ENCODE measurements around the gene SLC43A3. TPM values are rescaled to one million over a fixed set of nuclear protein-coding genes. Genes with fewer than 3 reads are reported as not detected.
"Not testable (repeated sequence)": the region's sequence is repeated elsewhere in the genome, so short reads cannot be mapped to it uniquely, and the experiment has no call there.

Gene SLC43A3
- total and polyA plus RNA-seq, 5 donors: 20.7 to 37.0 (median 27.9) TPM

GRCh38 chr11:57403802-57404147 lies 23.1 kb downstream of the SLC43A3 start:
- DNase-seq: no peak

GRCh38 chr11:57403003-57403801 lies 23.7 kb downstream of the SLC43A3 start:
- ATAC-seq; H3K27ac ChIP-seq (ENCODE audit: low read length); intact Hi-C loops (cut with DNase I); H3K4me3 ChIP-seq (ENCODE audit: low read length); DNase-seq; H3K27me3 ChIP-seq (ENCODE audit: control insufficient read depth, insufficient read depth); H3K9me3 ChIP-seq (ENCODE audit: control insufficient read depth, low read length); H3K4me1 ChIP-seq (ENCODE audit: control insufficient read depth, insufficient read depth, low read length): not testable (repeated sequence)
- 76% methylated on average over 6 of the region's 6 CpGs for WGBS

More at GRCh38 chr11:57403802-57404147, 23.1 kb downstream of the SLC43A3 start:
- intact Hi-C loops (cut with DNase I): no loop called here
- H3K4me3 ChIP-seq (ENCODE audit: low read length): no peak overlapping the region
- 88% methylated on average over 2 of the region's 2 CpGs for WGBS
- no peak for ATAC-seq
- H3K4me1 ChIP-seq (ENCODE audit: control insufficient read depth, insufficient read depth, low read length): peaks cover 8% of the 10 kb centered on the region
- H3K27ac ChIP-seq (ENCODE audit: low read length): no peak overlapping the region
- no peaks in the 10 kb centered on the region for H3K9me3 ChIP-seq (ENCODE audit: control insufficient read depth, low read length)
- no peaks in the 10 kb centered on the region for H3K27me3 ChIP-seq (ENCODE audit: control insufficient read depth, insufficient read depth)

DNA sequence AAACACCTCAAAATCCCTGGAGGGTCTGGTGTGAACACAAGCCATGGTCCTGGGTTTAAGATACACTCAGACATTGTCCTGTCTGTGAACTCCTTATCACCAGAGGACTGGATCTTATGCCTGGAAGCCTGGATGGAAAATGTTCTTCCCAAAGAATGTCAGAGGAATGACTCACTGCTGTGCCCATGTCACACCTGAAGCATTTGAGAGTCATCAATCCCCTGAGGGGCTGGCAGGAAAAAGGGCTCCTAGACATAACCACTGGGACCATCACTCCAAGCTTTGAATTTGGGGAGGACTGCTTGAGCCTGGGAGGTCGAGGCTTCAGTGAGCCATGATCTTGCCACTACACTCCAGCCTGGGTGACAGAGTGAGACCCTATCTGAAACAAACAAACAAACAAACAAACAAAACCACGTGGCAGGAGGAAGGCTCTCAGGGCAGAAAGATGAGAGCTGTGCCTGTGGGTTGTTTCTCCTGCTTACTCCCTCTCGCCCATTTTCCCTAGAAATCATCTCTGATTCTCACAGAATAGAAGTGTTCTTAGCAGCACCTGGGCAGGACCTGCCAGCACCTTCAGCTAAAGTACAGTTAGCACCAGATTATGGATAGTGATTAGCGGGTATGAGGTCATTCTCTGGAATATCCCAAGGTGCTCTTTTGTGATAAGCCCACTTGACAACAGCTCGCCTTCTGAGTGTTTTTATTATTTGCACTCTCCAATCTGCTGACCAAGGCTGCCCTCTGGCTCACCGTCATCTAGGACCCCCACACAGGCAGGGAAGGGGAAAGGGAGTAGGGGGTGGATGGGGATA lies 24.5 kb downstream of the SLC43A3 start:
- Histone ChIP-seq H3K27me3 (ENCODE audit: control insufficient read depth, insufficient read depth) (no peaks in the 10 kb centered on the region), H3K4me3 (ENCODE audit: low read length) (no peak overlapping the region), H3K27ac (ENCODE audit: low read length) (no peak overlapping the region), H3K4me1 (ENCODE audit: control insufficient read depth, insufficient read depth, low read length) (peaks cover 8% of the 10 kb centered on the region), H3K9me3 (ENCODE audit: control insufficient read depth, low read length) (no peaks in the 10 kb centered on the region)
- ATAC-seq (no peak), DNase-seq (no peak)
- intact Hi-C loops (cut with DNase I): no loop called here
- WGBS: 52% methylated on average over 6 of the region's 6 CpGs

DNA sequence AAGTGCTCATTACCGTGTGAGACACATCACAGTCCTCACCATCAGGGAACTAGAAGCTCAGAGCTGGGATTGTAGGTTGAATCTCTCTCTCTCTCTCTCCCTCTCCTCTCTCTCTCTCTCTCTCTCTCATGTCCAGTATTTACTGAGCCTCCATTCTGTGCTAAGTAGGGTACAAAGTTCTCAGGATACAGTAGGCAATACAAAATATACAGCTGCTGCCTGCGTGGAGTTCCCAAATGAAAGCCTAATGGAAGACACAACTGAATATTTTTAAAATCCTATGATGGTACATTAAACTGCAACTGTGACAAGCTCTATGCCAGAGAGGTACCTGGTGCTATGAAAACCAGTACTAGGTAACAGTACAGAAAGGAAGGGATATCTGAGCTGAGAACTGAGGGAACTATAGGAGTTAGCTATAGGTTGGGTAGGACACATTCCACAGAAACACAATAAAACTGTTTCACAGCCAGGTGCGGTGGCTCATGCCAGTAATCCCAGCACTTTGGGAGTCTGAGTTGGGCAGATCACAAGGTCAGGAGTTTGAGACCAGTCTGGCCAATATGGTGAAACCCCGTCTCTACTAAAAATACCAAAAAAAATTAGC lies 26.8 kb downstream of the SLC43A3 start:
- H3K9me3 ChIP-seq (ENCODE audit: control insufficient read depth, low read length): no peaks in the 10 kb centered on the region
- DNase-seq: no peak
- no peak overlapping the region for H3K4me3 ChIP-seq (ENCODE audit: low read length)
- no peaks in the 10 kb centered on the region for H3K4me1 ChIP-seq (ENCODE audit: control insufficient read depth, insufficient read depth, low read length)
- no peak for ATAC-seq
- intact Hi-C loops (cut with DNase I): no loop called here
- no peak overlapping the region for H3K27ac ChIP-seq (ENCODE audit: low read length)
- WGBS: 92% methylated on average over 4 of the region's 4 CpGs
- no peaks in the 10 kb centered on the region for H3K27me3 ChIP-seq (ENCODE audit: control insufficient read depth, insufficient read depth)

- Histone ChIP-seq H3K9me3 (ENCODE audit: control insufficient read depth, low read length) (no peaks in the 10 kb centered on the region), H3K4me3 (ENCODE audit: low read length) (no peak overlapping the region), H3K27me3 (ENCODE audit: control insufficient read depth, insufficient read depth) (no peaks in the 10 kb centered on the region), H3K4me1 (ENCODE audit: control insufficient read depth, insufficient read depth, low read length) (no peaks in the 10 kb centered on the region), H3K27ac (ENCODE audit: low read length) (no peak overlapping the region)
- intact Hi-C loops (cut with DNase I): no loop called here
- 68% methylated on average over 5 of the region's 5 CpGs for WGBS
- ATAC-seq: no peak
- no peak for DNase-seq
Observed at GRCh38 chr11:57399221-57399620, 27.7 kb downstream of the SLC43A3 start.

GRCh38 chr11:57397394-57397990 lies 29.4 kb downstream of the SLC43A3 start:
- Histone ChIP-seq H3K4me1 (ENCODE audit: control insufficient read depth, insufficient read depth, low read length) (no peaks in the 10 kb centered on the region), H3K9me3 (ENCODE audit: control insufficient read depth, low read length) (no peaks in the 10 kb centered on the region), H3K27me3 (ENCODE audit: control insufficient read depth, insufficient read depth) (no peaks in the 10 kb centered on the region), H3K27ac (ENCODE audit: low read length) (no peak overlapping the region), H3K4me3 (ENCODE audit: low read length) (no peak overlapping the region)
- DNase-seq (no peak), ATAC-seq (no peak)
- WGBS: 83% methylated on average over 4 of the region's 4 CpGs
- intact Hi-C loops (cut with DNase I): no loop called here

GRCh38 chr11:57396744-57397143 lies 30.2 kb downstream of the SLC43A3 start:
- intact Hi-C loops (cut with DNase I): no loop called here
- 71% methylated on average over 2 of the region's 2 CpGs for WGBS

GRCh38 chr11:57395905-57396623 lies 30.9 kb downstream of the SLC43A3 start:
- no peak for ATAC-seq
- DNase-seq: no peak
- WGBS: 79% methylated on average over 11 of the region's 11 CpGs
- no peaks in the 10 kb centered on the region for H3K9me3 ChIP-seq (ENCODE audit: control insufficient read depth, low read length)
- intact Hi-C loops (cut with DNase I): no loop called here
- no peaks in the 10 kb centered on the region for H3K4me1 ChIP-seq (ENCODE audit: control insufficient read depth, insufficient read depth, low read length)
- no peaks in the 10 kb centered on the region for H3K27me3 ChIP-seq (ENCODE audit: control insufficient read depth, insufficient read depth)
- no peak overlapping the region for H3K4me3 ChIP-seq (ENCODE audit: low read length)
- no peak overlapping the region for H3K27ac ChIP-seq (ENCODE audit: low read length)

More at GRCh38 chr11:57396744-57397143, 30.2 kb downstream of the SLC43A3 start:
- Histone ChIP-seq H3K9me3 (ENCODE audit: control insufficient read depth, low read length) (no peaks in the 10 kb centered on the region), H3K4me3 (ENCODE audit: low read length) (no peak overlapping the region), H3K4me1 (ENCODE audit: control insufficient read depth, insufficient read depth, low read length) (no peaks in the 10 kb centered on the region), H3K27me3 (ENCODE audit: control insufficient read depth, insufficient read depth) (no peaks in the 10 kb centered on the region), H3K27ac (ENCODE audit: low read length) (no peak overlapping the region)
- ATAC-seq (no peak), DNase-seq (no peak)

- intact Hi-C loops (cut with DNase I): no loop called here
- H3K4me1 ChIP-seq (ENCODE audit: control insufficient read depth, insufficient read depth, low read length): no peaks in the 10 kb centered on the region
- 80% methylated on average over 4 of the region's 4 CpGs for WGBS
- no peak for ATAC-seq
- H3K27me3 ChIP-seq (ENCODE audit: control insufficient read depth, insufficient read depth): no peaks in the 10 kb centered on the region
- H3K9me3 ChIP-seq (ENCODE audit: control insufficient read depth, low read length): no peaks in the 10 kb centered on the region
- H3K4me3 ChIP-seq (ENCODE audit: low read length): no peak overlapping the region
- no peak overlapping the region for H3K27ac ChIP-seq (ENCODE audit: low read length)
- no peak for DNase-seq
Observed at GRCh38 chr11:57394203-57394965, 32.5 kb downstream of the SLC43A3 start.

DNA sequence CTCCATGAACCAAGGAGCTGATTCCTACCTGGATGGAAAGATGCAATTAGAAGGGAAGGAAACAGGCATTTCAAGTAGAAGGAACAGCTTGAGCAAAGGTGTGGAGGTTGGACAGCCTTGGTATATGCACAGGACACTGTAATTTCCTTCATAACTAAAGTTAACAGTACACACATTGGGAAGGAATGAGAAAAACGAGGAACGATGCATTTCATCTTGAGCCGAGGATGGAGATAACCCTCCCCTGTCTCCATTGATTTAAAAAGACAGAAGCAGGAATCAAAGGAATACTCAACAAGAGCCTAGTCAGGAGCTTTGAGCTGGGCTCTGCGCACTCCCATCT lies 34.2 kb downstream of the SLC43A3 start:
- ATAC-seq (no peak), DNase-seq (no peak)
- WGBS: 85% methylated on average over 4 of the region's 4 CpGs
- Histone ChIP-seq H3K9me3 (ENCODE audit: control insufficient read depth, low read length) (no peaks in the 10 kb centered on the region), H3K4me3 (ENCODE audit: low read length) (no peak overlapping the region), H3K27me3 (ENCODE audit: control insufficient read depth, insufficient read depth) (no peaks in the 10 kb centered on the region), H3K4me1 (ENCODE audit: control insufficient read depth, insufficient read depth, low read length) (no peaks in the 10 kb centered on the region), H3K27ac (ENCODE audit: low read length) (no peak overlapping the region)
- intact Hi-C loops (cut with DNase I): no loop called here
